HepG2 (cell line): ENCODE results near the gene MORN5.

Experiments used
- BCL6 ChIP-seq: IDR thresholded peaks from 2 replicates; pipeline ENCODE4 v1.6.1; 2016; ENCODE audit warnings: missing genetic modification reagents, missing compliant biosample characterization
- CHD2 ChIP-seq: IDR thresholded peaks from 2 replicates; pipeline ENCODE4 v1.6.1; 2011; ENCODE audit warnings: low read depth, low read length, improper control_type of control experiment
- CREM ChIP-seq, 2 experiments: sonication (generic) in 1 of 2; formaldehyde crosslinking in 1 of 2; IDR thresholded peaks; 2 replicates each; pipeline versions ENCODE4 v1.4.0 to v1.6.1; 2016 to 2020; ENCODE audit warnings: antibody characterized with exemption in 1 of 2, mild to moderate bottlenecking in 1 of 2, missing genetic modification reagents in 1 of 2
- CTCF ChIP-seq: sonication (generic); formaldehyde crosslinking; IDR thresholded peaks from 2 replicates; pipeline ENCODE4 v1.5.0; 2020; ENCODE audit warnings: mild to moderate bottlenecking, missing genetic modification reagents, moderate library complexity
- EP300 ChIP-seq, 3 experiments: sonication (generic) in 1 of 3; formaldehyde crosslinking in 1 of 3; IDR thresholded peaks; 2 replicates each; pipeline versions ENCODE4 v1.5.1 to v1.6.1; 2011 to 2020; ENCODE audit warnings: low read depth in 2 of 3, low read length in 2 of 3, borderline replicate concordance in 1 of 3, improper control_type of control experiment in 1 of 3, mild to moderate bottlenecking in 1 of 3, missing genetic modification reagents in 1 of 3, moderate library complexity in 1 of 3
- POLR2AphosphoS2 ChIP-seq: IDR thresholded peaks from 2 replicates; pipeline ENCODE4 v1.6.1; 2011; ENCODE audit warnings: low read depth, low read length, improper control_type of control experiment
- ZBTB33 ChIP-seq: sonication (generic); formaldehyde crosslinking; IDR thresholded peaks from 2 replicates; pipeline ENCODE4 v1.4.0; 2020; ENCODE audit warnings: missing genetic modification reagents

- TF ChIP-seq BCL6 (CRISPR knock-in tag) (no peak), CHD2 (no peak), CTCF (CRISPR knock-in tag) (no peak), CREM (IDR thresholded peaks at IDR 0.05) (no peak), CREM (CRISPR knock-in tag; IDR thresholded peaks at IDR 0.05) (no peak), ZBTB33 (no peak), POLR2AphosphoS2 (no peak), EP300 (IDR thresholded peaks at IDR 0.05; ENCODE audit: low read depth in 2 of 2, low read length in 2 of 2) (no peak), EP300 (CRISPR knock-in tag; IDR thresholded peaks at IDR 0.05; ENCODE audit: borderline replicate concordance) (no peak)
These were observed 56.6 kb downstream of the MORN5 start for GRCh38 chr9:122216138-122216797.
